ENCODE measurements around the gene PDCD4.
"Not testable (repeated sequence)": the region's sequence is repeated elsewhere in the genome, so short reads cannot be mapped to it uniquely, and the experiment has no call there.

The PDCD4 gene

DNA sequence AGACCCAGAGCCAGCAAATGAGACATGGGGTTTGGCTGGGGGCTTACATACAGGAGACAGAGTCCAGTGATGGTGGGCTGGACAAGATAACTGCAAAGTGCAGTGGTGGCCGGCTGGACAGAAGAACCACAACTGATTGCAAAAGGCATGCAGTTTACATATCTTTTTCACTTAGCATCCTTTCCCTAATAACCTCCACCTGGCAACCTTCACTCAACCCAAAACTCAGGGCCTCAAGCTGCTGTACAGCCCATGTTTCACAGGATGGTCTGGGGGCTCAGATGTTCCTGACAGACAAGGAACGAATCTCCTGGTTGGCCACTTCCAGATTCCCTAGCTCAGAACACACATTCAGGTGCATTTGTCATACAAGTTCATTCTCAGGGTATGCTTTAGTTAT lies 7.8 kb upstream of the PDCD4 start:
- POLR2A ChIA-PET (ENCODE audit: low non-redundant PET) = no interaction called here
- CTCF ChIA-PET = no interaction called here
- DNase-seq (ENCODE audit: low spot score) = no peak
- TF ChIP-seq, protein P1, sequence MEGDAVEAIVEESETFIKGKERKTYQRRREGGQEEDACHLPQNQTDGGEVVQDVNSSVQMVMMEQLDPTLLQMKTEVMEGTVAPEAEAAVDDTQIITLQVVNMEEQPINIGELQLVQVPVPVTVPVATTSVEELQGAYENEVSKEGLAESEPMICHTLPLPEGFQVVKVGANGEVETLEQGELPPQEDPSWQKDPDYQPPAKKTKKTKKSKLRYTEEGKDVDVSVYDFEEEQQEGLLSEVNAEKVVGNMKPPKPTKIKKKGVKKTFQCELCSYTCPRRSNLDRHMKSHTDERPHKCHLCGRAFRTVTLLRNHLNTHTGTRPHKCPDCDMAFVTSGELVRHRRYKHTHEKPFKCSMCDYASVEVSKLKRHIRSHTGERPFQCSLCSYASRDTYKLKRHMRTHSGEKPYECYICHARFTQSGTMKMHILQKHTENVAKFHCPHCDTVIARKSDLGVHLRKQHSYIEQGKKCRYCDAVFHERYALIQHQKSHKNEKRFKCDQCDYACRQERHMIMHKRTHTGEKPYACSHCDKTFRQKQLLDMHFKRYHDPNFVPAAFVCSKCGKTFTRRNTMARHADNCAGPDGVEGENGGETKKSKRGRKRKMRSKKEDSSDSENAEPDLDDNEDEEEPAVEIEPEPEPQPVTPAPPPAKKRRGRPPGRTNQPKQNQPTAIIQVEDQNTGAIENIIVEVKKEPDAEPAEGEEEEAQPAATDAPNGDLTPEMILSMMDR (conservative IDR thresholded peaks at IDR 0.05; ENCODE audit: low read depth) = no peak
- peak overlapping the region; percentile 60 for H3K27ac ChIP-seq

DNA sequence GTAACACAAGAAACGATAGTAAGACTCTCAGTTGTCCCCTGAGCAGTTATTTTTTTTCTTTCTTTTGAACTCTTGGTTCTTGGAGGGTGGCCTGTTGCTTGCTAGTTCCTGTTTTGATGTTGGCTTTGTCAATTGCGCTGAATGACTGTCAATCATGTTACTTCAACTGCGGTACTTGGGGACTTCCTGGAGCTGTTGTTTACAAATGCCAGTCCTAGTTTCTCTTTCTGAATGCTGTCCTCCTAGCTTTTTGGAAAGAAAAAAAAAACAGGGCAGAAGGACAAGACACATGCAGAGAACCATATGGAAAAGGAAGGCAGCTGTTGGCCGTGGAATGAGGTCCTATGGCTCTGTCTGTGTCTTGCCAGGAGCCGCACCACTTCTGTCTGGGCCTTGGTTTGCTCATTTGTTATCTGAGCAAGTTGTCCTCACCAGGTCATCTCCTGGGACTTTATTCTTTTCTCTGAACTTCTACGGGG lies 7.0 kb upstream of the PDCD4 start:
- TF ChIP-seq, protein P1 (conservative IDR thresholded peaks at IDR 0.05; ENCODE audit: low read depth) = no peak
- ChIA-PET CTCF (no interaction called here), POLR2A (ENCODE audit: low non-redundant PET) (no interaction called here)
- DNase-seq (ENCODE audit: low spot score) = no peak
- H3K27ac ChIP-seq = peak overlapping the region; percentile 86

DNA sequence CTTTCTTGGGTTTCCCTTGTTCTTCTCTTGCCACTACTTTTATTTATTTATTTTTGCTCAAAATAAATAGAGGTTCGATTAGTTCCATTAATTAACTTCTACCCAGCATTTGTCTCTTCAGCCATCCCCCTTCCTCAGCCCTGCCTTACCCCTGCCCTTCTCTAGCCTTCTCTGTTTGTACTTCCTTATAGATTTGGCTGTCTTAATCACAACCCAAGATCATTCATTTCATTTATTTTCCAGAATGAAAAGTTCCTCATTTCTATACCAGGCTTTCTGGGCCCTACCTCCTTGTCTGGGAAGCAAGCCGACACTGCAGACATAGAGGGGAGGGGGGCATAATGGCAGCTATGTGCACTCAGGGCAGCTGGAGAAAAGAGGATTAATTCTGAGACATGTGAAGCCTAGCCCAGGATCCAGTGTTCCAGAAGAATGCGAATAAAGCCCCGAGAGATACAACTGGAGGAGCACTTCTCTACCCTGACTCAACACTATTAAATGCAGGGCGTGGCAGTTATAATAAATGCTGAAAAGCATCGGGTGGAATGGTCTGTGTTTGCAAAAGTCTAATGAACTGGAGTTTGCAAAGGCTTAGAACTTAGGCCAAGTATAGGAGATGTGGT lies 6.4 kb upstream of the PDCD4 start:
- ChIA-PET CTCF (interaction anchor here (0.7 kb wide), 1 partner anchor 1186 kb away, joined by 3 read pairs; no protein-coding TSS in a partner anchor), POLR2A (ENCODE audit: low non-redundant PET) (no interaction called here)
- peak overlapping the region; percentile 86 for H3K27ac ChIP-seq
- DNase-seq (ENCODE audit: low spot score) = peak; percentile 70
- TF ChIP-seq, protein P1 (conservative IDR thresholded peaks at IDR 0.05; ENCODE audit: low read depth) = no peak

DNA sequence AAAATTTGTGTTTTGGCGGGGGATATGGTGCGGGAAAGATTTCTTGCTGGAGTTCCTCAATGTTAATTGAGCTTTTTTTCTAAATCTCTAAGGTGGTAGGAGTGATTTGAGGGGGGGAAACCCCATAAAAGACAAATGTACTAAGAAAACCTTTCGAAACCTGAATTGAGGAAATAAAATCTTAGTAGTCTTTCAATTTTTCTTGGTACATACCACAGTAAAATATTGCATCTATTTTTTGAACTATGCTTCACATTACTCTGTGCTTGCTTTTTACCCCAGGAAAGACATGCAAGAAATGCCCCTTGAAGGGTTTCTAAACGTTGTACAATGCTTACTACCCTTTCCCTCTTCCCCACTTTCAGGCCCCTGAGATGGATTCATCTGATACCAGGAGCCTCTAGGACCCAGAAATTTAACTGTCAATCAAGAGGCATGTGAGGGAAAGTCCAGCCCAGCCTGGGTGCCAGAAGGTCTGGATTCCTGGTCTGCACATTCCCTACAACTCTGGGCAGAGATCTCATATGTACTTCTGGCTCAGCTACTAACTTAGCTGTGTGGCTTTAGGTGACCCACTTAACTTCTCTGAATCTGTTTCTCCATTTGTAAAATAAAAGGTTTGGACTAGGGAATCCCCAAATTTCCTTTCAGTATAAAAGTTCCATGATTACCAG lies 5.8 kb upstream of the PDCD4 start:
- DNase-seq (ENCODE audit: low spot score) = no peak
- CTCF ChIA-PET = interaction anchor here (0.7 kb wide), 1 partner anchor 1187 kb away, joined by 3 read pairs; no protein-coding TSS in a partner anchor
- TF ChIP-seq, protein P1 (conservative IDR thresholded peaks at IDR 0.05; ENCODE audit: low read depth) = no peak
- POLR2A ChIA-PET (ENCODE audit: low non-redundant PET) = no interaction called here
- H3K27ac ChIP-seq = peak overlapping the region; percentile 86

DNA sequence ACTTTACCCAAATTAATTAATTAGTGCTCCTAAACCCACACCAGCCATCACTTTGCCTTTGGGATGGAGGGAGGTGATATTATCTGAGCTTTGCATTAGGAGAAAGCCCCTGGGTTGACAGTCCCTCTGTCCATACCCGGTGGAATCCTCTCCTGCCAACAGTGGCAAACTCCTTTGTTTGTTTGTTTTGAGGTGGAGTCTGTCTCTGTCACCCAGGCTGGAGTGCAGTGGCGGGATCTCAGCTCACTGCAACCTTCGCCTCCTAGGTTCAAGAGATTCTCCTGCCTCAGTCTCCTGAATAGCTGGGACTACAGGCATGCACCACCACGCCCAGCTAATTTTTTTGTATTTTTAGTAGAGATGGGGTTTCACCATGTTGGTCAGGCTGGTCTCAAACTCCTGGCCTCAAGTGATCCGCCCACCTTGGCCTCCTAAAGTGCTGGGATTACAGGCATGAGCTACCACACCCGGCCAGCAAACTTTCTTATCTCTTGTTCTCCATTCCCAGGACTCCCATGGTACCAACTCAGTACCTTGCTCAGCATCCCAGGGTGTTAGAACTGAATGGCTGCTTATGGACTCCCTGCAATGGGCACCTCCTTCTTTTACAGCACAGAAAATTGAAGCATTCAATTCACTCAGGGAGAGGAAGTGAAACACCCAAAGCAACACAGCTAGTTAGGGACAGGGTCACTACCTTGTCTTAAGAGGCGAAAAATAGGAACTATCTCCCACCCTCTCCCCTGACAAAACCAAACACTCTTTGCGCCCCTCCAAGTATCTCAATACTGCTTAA lies 4.5 kb upstream of the PDCD4 start:
- POLR2A ChIA-PET (ENCODE audit: low non-redundant PET); DNase-seq (ENCODE audit: low spot score): not testable (repeated sequence)

DNA sequence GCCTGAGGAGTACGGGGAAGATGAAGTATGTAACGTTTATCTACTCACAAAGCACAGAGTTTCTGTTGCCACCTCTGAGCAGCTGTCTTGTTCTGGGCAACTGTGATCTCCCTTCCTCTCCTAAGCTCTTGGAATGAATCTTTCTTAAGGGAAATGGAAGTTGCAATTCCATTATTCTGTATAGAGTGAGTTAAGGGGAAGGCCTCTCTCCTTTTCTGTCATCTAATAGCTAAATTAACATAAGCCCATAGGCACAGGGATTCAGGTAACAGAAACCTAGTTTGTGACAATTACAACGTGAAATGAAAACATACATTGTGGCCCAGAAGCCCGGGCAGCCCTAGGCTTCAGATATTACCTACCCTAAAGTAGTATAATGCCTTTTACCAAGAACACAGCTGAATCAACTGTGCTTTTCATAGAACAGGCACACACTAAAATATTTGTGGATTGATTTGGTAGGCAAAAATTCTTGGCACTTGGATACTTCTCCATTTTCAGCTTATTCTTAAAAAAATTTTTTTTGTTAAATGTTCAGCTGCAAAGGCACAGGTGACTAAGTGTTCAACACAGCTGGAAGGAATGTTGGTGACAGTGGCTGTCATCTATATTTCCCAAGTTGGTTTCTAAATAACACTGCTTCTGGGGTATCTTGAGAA lies 3.8 kb upstream of the PDCD4 start:
- TF ChIP-seq, protein P1 (conservative IDR thresholded peaks at IDR 0.05; ENCODE audit: low read depth) = no peak
- CTCF ChIA-PET = no interaction called here
- peak overlapping the region; percentile 41; the same call in 1 of the 2 replicates for H3K27ac ChIP-seq
- DNase-seq (ENCODE audit: low spot score) = no peak
- POLR2A ChIA-PET (ENCODE audit: low non-redundant PET) = interaction anchor here (0.6 kb wide), 1 partner anchor 50 kb away, joined by 3 read pairs; no protein-coding TSS in a partner anchor

More for the DNA sequence above, 4.5 kb upstream of the PDCD4 start:
- peak overlapping the region; percentile 63 for H3K27ac ChIP-seq
- CTCF ChIA-PET = not testable (repeated sequence)
